Skin epidermis (tissue), 12 donors: ENCODE data around the gene HTT.

Experiments used
- H3K27ac ChIP-seq, 21 experiments: fragments of 200-600 bp; sonication (generic) in 11 of 21; one replicate each; pipeline ENCODE4 v1.5.0; 2020; ENCODE audit warnings: mild to moderate bottlenecking in 3 of 21, inconsistent platforms in 2 of 21, moderate library complexity in 2 of 21
- H3K4me3 ChIP-seq, 7 experiments: fragments of 200-600 bp; sonication (generic) in 2 of 7; one replicate each; pipeline ENCODE4 v1.5.0; 2020; ENCODE audit warnings: inconsistent platforms in 2 of 7, mild to moderate bottlenecking in 2 of 7, moderate library complexity in 1 of 7

HTT gene

DNA sequence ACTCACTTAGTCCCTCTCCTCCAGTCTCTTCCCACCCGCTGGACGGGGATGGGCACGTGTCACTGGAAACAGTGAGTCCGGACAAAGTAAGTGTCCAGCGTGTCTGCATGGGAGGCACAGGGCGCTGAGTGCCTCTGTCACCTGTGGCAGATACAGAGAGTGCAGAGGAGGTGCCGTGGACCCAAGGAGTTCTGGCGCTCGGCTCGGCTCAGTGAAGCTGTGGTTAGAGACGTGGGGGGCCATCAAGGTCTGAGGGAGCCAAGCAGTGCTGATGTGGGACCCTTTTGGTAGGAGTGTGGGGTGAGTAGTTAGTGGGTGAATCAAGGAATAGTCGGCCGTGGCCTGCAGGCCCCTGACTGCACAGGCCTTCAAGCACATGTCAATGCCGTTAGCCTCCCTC, 134.3 kb downstream of the HTT start:
- H3K4me3 ChIP-seq: no peak overlapping the region

GRCh38 chr4:3209551-3210325, 135.3 kb downstream of the HTT start:
- Histone ChIP-seq H3K4me3 (no peak overlapping the region), H3K27ac (no peak overlapping the region)

More for the DNA sequence above, 134.3 kb downstream of the HTT start:
- no peak overlapping the region for H3K27ac ChIP-seq

GRCh38 chr4:3210467-3210866, 136.0 kb downstream of the HTT start:
- Histone ChIP-seq H3K4me3 (no peak overlapping the region), H3K27ac (no peak overlapping the region)

DNA sequence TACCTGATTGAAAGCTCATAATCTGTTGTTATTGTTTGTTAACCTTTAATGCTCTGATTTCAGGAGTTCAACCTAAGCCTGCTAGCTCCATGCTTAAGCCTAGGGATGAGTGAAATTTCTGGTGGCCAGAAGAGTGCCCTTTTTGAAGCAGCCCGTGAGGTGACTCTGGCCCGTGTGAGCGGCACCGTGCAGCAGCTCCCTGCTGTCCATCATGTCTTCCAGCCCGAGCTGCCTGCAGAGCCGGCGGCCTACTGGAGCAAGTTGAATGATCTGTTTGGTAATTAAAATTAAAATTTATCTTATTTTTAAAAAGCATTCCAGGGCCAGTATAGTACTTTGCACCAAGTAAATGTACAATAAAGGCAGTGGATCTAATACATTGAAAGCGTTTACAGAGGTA, 137.4 kb downstream of the HTT start:
- Histone ChIP-seq H3K27ac (no peak overlapping the region), H3K4me3 (no peak overlapping the region)

- H3K4me3 ChIP-seq: no peak overlapping the region
Measured at GRCh38 chr4:3212391-3213105, 138.1 kb downstream of the HTT start.

DNA sequence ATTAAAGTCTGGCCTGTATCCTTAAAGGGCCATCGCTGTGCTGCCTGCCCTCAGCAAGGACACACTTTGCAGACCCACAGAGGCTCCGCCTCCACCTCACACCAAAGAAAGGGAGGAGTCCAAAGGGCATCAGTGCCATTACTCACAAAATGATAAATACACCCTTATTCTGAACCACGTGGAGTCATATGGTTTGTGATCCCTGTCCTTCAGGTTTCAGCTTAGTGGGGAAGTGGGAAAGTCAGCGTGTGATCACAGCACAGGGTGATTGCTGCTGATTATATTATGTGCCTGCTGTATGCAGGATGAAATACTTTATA, 138.6 kb downstream of the HTT start:
- H3K4me3 ChIP-seq: no peak overlapping the region
- H3K27ac ChIP-seq: no peak overlapping the region

More at GRCh38 chr4:3212391-3213105, 138.1 kb downstream of the HTT start:
- H3K27ac ChIP-seq: no peak overlapping the region

DNA sequence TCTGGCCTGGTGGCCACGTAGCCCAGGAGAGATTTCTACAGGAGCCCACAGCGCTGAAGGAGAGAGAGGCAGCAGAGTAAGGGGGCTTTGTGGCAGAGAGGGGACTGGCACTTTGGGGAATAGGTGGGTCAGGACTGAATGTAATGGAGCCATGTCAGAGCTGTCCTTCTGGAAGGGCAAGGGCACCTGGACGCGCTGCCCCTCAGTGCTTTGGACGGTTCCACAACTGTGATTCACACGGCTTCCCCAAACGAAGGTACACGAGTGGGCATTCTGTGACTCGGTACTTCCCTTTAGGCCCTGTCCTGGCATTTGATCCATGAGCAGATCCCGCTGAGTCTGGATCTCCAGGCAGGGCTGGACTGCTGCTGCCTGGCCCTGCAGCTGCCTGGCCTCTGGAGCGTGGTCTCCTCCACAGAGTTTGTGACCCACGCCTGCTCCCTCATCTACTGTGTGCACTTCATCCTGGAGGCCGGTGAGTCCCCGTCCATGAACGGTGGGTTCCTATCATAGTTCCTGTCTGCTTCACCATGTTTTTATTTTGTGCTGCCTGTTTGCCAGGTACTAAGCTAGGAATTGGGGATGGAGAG, 139.3 kb downstream of the HTT start:
- no peak overlapping the region for H3K27ac ChIP-seq
- no peak overlapping the region for H3K4me3 ChIP-seq

- Histone ChIP-seq H3K4me3 (no peak overlapping the region), H3K27ac (no peak overlapping the region)
Measured at GRCh38 chr4:3215256-3215655, 140.8 kb downstream of the HTT start.

DNA sequence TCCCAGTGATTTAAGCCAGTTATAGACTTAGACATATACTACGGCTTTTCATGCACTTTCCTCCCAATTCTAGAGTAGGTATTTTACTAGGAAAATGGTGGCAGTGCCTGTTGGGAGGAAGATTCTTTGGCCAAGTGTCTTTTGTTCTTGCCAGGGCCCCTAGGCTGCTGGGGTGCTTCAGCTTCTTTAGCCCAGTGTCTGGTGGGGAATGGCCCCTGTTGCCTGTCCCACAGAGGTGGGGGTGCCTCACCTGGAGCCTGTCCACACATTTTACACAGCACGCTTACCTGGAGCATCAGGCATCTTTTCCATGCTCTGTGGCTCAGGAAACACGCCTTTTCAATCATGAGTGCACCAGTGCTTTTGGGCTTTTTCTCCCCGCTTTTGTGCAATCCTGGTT, 141.3 kb downstream of the HTT start:
- Histone ChIP-seq H3K4me3 (no peak overlapping the region), H3K27ac (no peak overlapping the region)

- no peak overlapping the region for H3K4me3 ChIP-seq
- no peak overlapping the region for H3K27ac ChIP-seq
Measured at GRCh38 chr4:3217266-3217665, 142.8 kb downstream of the HTT start.

- H3K27ac ChIP-seq: no peak overlapping the region
- no peak overlapping the region for H3K4me3 ChIP-seq
Measured at GRCh38 chr4:3217771-3218170, 143.3 kb downstream of the HTT start.

DNA sequence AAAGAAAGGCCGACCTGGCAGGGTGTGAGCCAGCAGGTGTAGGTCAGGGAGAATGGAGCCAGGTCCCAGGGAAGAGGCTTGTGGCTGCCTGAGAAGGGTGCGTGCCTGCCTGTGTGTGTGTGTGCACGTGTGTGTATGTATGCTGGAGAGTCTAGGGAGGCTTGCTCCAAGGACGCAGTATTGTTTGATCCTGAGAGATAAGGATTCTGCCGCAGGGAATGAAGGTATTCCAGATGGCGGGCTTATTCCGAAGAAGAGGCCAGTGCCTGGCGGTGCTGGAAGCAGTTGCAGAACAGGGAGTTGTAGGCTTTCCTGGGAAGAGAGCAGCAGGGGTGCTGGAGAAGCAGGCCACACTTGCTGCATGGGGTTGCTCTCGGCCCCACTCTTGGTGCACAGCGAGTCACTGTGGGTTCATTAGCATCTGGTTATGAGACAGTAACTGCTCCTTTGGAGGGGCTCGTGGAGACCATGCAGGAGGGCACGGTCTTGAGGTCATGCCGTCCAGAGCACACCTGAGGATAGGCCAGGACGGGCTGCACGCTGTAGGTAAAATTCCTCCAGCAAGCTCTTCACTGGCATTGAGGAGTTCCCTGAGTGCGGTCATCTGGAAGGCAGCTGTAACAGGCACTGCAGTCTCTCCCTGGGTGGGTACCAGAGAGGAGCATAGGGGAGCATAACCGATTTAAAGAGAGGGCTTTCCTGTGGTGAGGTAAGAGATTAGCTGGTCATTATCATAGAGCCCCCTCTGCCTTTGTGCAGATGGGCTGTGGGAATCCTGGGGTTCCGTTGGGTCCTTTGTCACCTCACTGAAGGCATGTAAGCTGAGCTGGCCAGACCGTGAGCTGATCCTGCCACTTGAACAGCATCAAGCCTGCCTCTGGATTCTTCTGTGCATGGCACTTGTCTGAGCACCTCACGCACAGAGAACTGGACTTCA, 144.6 kb downstream of the HTT start:
- no peak overlapping the region for H3K4me3 ChIP-seq
- H3K27ac ChIP-seq: no peak overlapping the region

GRCh38 chr4:3219761-3220475, 145.4 kb downstream of the HTT start:
- no peak overlapping the region for H3K4me3 ChIP-seq
- no peak overlapping the region for H3K27ac ChIP-seq

DNA sequence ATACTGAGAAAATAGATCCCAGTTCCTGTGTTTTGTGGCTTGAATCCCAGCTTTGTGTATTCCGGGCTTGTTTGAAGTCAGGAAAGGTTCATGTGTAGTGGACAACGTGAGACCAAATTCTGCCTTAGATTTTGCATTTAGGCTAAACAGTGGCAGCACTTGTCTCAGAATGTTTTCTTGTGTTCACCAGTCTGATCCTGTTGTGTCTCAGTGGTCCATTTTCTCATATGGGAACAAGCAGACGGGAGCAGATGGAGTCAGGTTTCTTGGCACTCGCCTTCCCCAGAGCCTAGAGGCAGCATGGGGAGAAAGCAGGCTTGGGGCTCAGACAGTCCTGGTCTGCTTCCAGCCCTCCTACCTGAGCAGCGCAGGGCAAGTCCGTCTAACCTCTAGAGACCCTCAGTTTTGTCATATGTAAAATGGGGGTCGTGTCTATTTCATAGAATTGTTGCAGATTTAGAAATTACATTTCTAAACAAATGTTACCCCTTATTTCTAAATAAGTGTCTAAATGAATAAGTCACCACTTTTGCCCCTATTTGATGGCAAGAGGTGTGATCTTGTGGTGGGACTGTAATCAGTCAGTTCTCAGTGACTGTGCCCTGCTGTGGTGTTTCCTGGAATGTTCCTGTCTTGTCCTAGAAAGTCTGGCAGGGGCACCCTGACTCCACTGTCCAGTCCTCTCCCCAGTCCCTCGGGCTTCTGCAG, 146.1 kb downstream of the HTT start:
- Histone ChIP-seq H3K27ac (no peak overlapping the region), H3K4me3 (no peak overlapping the region)

DNA sequence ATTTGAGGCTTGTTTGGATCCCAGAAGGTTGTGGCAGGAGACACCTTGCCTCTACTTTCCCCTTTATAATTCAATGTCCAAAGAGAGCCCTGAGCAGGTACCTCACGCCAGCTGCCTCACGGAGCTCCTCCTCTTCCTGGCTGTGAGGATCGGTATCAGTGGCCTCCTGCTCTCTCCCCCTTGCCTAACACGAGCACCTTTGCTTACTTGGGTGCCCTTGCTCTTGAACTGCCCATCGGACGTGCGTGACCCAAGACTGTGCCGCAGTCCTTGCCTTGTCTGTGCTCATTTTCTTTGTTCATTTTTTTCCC, 146.7 kb downstream of the HTT start:
- H3K4me3 ChIP-seq: no peak overlapping the region
- H3K27ac ChIP-seq: no peak overlapping the region

DNA sequence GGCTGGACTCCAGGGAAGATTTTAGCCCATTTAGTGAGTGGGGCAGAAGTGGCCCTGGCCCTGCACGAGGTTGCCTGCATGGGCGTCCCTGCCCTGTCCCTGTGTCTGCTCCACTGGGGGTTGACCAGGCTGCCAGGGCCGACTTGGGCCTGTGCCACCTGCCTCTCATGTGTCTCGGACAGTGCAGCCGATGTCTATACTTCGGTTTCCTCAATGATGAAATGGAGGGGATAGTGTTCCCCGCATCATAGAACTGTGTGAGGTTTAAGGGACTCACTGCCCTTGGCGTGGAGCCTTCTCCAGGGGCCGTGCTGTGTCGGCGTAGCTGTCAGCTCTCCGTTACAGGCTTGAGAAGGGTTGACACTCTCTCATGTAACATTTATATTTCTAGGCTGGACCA, 147.5 kb downstream of the HTT start:
- H3K27ac ChIP-seq: no peak overlapping the region
- H3K4me3 ChIP-seq: no peak overlapping the region

DNA sequence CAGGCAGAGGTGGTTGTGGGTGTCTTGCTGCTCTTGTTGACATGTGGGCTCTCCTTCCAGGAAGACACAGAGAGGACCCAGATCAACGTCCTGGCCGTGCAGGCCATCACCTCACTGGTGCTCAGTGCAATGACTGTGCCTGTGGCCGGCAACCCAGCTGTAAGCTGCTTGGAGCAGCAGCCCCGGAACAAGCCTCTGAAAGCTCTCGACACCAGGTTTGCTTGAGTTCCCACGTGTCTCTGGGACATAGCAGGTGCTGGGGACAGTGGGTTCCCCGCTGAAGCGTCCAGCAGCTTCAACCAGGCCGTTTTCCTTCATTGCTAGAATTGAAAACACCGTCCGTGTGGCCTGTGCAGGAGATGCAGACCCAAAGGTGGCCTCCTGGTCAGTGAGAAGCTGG, 148.9 kb downstream of the HTT start:
- Histone ChIP-seq H3K27ac (no peak overlapping the region), H3K4me3 (no peak overlapping the region)

- Histone ChIP-seq H3K4me3 (no peak overlapping the region), H3K27ac (peak overlapping the region in 1 of 21 experiments; percentile 37)
Measured at GRCh38 chr4:3223956-3224748, 149.7 kb downstream of the HTT start.
